NCI-H69 (cell line): Measurements from ENCODE around the gene OR2T33.
A peak's percentile ranks its signal among the peaks of the same experiment; 100 is the strongest.
"Not testable (repeated sequence)": the region's sequence is repeated elsewhere in the genome, so short reads cannot be mapped to it uniquely, and the experiment has no call there.

Source experiments
- DNase-seq: peaks from one replicate; lab custom pipeline; 2025; lab: John Stamatoyannopoulos, UW

The OR2T33 gene, protein sequence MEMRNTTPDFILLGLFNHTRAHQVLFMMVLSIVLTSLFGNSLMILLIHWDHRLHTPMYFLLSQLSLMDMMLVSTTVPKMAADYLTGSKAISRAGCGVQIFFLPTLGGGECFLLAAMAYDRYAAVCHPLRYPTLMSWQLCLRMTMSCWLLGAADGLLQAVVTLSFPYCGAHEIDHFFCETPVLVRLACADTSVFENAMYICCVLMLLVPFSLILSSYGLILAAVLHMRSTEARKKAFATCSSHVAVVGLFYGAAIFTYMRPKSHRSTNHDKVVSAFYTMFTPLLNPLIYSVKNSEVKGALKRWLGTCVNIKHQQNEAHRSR

DNA sequence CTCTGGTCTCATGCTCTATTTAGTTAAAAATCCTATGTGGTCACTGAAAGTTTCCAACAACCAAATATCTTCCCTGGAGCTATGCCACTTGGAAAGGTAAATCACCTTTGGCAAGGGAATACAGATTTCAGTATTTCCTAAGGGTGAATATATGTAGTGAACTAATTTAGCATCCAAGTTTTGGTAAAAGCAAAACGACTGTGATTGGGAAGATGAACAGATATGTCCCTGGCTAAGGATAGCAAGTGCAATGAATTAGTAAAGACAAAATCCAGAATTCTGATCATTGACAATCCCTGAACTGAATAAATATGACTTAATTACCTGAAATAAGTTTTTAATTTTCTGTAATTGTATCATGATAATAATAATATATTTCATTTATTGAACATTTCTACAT, at the start of gene OR2T33:
TSS of gene OR2T33 (minus strand) at position 101 of the 400 bp plus-strand sequence. CDS start 4,162 bp downstream, outside the sequence.
- DNase-seq: no peak

DNA sequence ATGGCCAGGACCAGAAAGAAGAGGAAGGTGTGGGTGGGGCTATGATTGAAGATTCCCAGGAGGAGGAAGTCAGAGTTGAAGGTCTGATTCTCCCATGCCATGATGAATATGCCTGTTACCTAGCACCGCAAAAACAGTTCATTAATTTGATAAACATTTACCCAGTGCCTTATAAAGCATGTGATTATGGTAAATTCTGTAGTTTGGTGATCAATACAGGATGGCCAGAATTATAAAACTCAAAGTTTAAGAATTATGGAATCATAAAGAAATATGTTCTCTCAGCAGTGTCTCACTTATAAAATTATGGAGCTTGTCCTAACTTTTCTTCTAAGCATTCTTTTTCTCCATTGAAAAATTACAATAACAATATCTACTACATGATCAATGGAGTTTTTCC, 46.7 kb upstream of the OR2T33 start, which contains the start of gene OR2M7:
TSS of gene OR2M7 (minus strand) at position 101 of the 400 bp plus-strand sequence. CDS start at position 101, 0 bp downstream.
- no peak for DNase-seq

DNA sequence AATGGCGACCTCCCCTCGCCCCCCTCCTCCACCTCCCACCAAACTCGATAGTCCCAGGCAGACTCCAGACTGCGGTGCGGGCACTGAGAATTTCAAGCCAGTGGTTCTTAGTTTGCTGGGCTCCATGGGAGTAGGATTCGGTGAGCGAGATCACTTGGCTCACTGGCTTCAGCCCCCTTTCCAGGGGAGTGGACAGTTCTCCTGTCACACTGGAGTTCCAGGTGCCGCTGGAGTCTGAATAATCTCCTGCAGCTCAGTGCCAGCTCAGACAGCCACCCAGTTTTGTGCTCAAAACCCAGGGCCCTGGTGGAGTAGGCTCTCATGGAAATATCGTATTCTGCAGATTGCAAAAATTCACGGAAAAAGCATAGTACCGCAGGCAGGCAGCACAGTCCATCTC, 39.0 kb upstream of the OR2T33 start:
- no peak for DNase-seq

DNA sequence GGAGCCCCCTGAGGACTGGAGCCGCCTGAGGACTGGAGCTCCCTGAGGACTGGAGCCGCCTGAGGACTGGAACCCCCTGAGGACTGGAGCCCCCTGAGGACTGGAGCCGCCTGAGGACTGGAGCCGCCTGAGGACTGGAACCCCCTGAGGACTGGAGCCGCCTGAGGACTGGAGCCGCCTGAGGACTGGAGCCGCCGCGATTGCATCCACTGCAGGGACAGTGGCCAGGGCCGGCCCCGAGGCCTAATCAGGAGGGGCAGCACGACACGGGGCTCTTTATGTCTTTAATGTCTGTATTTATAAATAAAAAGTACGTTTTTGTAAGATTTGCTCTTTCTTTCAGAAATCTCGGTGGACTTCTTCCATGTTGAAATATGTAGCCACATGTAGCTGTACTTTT, 29.0 kb upstream of the OR2T33 start:
- not testable (repeated sequence) for DNase-seq

DNA sequence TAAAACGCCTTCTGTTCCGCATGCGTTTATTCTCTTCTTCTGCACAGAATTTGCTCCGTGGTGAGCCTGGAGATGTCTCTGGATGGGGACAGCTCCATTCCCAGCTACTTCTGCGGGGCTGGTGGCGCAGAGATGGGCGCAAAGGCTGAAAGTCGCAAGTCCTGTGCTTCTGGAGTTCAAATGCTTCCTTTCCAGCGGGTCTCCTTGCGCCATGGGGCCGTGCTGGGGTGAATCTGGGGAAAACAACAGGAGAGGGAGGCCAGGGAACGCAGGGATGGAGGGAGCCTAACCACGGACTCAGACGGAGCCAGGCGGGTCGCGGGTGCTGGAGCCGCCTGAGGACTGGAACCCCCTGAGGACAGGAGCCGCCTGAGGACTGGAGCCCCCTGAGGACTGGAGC, 28.3 kb upstream of the OR2T33 start:
- DNase-seq: no peak

DNA sequence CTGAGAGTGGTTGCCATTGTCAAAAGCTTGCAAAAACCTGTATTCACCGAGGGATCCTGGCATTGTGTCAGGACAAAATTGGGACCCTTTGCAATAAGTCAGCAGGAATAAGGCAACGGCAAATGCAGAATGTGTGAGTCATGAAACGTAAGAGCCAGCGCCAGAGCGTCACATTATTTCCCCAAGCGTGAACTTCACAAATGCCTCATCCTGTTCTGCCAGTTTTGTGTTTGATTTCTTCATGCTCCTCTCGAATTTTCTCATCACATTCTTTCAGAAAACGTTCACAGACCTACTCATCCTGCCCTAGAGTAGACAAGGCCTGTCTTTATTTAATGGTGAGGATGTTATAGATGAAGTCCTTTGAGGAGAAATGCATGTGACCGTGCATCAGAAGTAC, 27.9 kb upstream of the OR2T33 start:
- DNase-seq: not testable (repeated sequence)

DNA sequence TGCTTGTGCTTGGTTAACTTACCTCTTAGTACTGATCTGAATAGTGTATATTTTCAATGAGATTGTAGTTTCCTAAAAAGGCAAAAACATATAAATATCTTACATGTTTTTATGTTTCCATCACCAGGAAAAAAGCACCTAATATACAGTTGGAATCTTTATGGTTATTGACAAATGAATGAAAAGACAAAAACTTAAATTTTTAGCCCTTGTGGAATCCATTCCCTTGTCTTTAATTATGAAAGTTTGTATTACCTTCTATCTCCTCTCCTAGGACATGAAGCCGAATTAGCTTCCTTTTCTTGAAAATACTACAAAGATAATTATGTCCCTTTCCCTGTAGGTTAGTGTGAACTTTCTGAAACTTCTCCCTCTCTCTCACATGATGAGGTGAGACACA, 25.5 kb upstream of the OR2T33 start, which contains the start of gene OR2T12:
TSS of gene OR2T12 (minus strand) at position 101 of the 400 bp plus-strand sequence. CDS start 7,846 bp downstream, outside the sequence.
- DNase-seq: no peak

DNA sequence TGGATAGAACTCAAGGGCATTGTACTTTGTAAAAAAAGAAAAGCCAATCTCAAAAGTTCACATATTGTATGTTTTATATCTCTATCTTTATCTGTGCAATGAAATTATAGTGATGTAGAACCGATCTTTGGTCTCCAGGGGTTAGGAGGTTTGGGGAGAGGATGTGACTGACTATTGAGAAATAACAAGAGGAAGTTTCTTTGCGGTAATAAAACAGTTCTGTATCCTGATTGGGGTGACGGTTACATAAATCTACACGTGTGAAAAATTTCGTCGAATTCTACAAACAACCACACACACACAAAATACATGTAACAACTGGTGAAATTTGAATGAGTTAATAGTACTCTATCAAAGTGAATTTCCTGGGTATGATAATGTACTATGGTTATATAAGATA, 10.6 kb upstream of the OR2T33 start:
- no peak for DNase-seq

DNA sequence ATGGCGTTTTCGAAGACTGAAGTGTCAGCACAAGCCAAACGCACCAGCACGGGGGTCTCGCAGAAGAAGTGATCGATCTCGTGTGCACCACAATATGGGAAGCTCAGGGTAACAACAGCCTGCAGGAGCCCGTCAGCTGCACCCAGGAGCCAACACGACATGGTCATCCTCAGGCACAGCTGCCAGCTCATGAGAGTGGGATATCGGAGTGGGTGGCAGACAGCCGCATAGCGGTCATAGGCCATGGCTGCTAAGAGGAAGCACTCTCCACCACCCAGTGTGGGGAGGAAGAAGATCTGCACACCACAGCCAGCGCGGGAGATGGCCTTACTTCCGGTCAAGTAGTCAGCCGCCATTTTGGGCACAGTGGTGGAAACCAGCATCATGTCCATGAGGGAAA, 4.6 kb downstream of the OR2T33 start:
- not testable (repeated sequence) for DNase-seq

DNA sequence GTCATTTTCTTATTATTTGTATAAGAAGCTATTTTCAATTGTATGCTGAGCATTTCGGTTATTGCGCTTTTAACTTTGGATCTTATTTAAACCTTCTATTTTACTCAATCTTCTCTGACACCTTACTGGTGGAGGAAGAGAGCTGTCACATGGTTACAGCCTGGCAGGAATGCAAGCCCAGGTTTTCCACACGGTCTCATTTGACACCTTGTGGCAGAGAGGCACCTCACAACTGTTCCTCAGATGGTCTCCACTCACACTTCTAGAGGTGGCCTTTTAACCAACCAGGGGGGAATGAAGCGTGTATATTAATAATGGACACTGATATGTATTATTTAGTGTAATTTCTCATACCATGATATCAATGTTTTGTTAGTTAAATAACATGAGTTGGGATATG, 9.6 kb downstream of the OR2T33 start:
- no peak for DNase-seq

DNA sequence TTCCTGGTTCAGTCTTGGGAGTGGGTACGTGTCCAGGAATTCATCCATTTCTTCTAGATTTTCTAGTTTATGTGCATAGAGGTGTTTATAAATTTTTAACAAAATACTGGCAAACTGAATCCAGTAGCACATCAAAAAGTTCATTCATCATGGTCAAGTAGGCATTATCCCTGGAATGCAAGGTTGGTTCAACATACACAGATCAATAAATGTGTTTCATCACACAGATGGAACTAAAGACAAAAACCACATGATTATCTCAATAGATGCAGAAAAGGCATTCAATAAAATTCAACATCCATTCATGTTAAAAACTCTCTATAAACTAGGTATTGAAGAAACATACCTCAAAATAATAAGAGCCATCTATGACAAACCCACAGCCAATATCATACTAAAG, 18.5 kb downstream of the OR2T33 start:
- DNase-seq: not testable (repeated sequence)

DNA sequence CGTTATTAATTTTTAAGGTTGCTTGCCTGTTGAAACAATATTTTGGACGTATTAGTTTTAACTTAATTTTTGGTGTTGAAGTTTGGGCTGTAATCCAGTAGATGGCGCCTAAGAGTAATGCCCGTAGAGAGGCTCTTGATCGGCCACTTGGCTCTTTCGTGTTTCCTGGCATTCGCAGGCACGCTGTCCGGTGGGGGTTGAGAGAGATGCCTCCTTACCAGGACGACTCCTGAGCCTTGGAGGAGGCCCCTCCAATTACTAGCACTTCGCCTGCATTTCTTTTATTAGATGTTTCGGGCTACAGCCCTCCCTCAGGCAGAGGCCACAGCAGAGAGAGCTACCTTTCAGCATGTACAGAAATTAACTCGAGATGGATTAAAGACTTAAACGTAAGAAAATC, 34.6 kb downstream of the OR2T33 start:
- peak; percentile 43 for DNase-seq

DNA sequence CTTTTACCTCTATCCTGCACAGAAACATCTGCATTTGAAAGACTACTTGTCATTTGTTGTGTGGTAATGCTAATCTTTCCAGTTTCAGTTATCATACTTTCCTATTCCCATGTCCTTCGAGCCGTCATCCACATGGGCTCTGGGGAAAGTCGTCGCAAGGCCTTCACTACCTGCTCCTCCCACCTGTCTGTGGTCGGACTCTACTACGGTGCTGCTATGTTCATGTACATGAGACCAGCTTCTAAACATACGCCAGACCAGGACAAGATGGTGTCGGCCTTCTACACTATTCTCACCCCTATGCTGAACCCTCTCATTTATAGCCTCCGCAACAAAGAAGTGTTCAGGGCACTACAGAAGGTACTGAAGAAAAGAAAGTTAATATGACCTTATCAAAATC, 38.3 kb downstream of the OR2T33 start:
- no peak for DNase-seq

DNA sequence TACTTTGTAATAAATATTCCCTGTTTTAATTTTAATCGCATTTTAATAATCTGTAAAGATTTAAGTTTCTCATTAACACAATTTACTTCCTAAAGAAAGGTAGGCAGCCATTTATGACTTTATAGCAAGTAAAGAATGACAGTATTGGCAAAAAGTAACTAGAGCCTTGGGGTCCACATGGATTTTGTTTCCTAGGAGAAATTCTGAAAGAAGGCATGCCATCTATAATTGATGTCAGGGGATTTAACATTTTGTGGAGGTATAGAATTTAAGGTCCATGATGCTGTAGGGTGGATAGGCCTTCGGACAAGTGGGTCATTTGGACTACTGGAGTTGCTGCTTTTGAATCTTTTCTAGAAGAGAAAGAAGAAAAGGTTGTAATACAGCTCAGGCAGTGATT, 46.7 kb downstream of the OR2T33 start, which contains the start of gene OR2M4:
TSS of gene OR2M4 (plus strand) at position 301 of the 400 bp plus-strand sequence. CDS start 7,512 bp downstream, outside the sequence.
- no peak for DNase-seq

DNA sequence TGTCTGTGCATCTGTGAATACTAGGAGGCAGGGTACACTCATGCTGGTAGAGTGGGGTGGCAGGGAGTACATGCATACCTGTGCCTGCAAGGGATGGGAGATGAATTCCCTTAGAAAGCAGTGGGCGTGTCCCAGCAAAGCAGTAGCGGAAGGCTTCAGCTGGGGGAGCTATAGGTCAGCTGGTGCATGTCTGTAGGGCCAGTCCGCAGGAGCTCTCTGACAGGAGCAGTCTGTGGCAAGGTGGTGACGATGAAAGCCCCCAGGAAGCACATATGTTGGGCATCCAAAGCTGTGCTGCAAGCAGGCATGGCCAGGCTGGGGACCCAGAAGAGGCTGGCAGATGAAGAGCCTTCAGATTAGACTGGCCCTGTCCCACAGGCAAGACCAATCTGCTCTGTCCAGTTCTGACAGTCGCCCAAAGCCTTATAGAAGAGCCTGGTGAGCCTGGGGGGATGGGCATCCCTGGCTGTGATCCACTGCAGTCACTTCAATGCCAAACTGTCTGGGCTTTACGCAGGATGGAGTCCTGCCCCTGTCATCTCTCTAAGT, 48.3 kb downstream of the OR2T33 start:
- DNase-seq: no peak

DNA sequence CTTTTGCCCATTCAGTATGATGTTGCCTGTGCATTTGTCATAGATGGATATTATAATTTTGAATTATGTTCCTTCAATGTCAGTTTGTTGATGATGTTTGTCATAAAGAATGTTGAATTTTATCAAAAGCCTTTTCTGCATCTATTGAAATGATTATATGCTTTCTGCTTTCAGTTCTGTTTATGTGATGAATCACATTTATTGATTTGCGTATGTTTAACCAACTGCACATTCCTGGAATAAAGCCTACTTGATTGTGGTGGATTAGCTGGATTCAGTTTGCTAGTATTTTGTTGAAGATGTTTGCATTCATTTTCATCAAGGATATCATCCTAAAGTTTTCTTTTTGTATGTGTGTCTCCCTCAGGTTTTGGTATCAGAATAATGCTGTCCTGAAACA, 52.2 kb downstream of the OR2T33 start:
- DNase-seq: no peak
